ENCODE measurements around the gene PANX2.

The PANX2 gene

DNA sequence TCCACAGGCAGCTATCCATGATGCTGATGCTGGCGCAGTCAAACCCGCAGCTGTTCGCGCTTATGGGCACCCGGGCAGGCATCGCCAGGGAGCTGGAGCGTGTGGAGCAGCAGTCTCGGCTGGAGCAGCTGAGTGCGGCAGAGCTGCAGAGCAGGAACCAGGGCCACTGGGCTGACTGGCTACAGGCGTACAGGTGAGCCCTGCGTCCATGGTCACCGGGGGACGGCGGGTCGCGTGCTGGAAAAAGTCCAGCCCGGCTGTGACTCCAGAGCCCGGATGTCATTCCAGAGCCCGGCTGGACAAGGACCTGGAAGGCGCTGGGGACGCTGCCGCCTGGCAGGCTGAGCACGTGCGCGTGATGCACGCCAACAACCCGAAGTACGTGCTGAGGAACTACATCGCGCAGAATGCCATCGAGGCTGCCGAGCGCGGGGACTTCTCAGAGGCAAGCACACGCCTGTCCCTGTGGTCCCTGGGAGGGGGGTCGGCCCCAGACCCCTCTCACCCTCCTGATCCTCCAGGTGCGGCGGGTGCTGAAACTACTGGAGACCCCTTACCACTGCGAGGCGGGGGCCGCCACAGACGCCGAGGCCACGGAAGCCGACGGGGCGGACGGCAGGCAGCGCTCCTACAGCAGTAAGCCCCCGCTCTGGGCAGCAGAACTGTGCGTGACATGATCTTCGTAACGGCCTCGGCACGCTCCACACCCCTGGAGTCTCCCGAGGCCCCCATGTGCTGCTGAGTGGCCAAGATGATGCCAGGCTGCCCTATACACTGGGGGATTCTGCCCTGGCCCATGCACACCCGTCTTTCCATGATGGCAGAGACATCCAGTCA, 46.4 kb downstream of the PANX2 start:
- no peak for DNase-seq

GRCh38 chr22:50217543-50218152, 47.1 kb downstream of the PANX2 start:
- no peak for DNase-seq

DNA sequence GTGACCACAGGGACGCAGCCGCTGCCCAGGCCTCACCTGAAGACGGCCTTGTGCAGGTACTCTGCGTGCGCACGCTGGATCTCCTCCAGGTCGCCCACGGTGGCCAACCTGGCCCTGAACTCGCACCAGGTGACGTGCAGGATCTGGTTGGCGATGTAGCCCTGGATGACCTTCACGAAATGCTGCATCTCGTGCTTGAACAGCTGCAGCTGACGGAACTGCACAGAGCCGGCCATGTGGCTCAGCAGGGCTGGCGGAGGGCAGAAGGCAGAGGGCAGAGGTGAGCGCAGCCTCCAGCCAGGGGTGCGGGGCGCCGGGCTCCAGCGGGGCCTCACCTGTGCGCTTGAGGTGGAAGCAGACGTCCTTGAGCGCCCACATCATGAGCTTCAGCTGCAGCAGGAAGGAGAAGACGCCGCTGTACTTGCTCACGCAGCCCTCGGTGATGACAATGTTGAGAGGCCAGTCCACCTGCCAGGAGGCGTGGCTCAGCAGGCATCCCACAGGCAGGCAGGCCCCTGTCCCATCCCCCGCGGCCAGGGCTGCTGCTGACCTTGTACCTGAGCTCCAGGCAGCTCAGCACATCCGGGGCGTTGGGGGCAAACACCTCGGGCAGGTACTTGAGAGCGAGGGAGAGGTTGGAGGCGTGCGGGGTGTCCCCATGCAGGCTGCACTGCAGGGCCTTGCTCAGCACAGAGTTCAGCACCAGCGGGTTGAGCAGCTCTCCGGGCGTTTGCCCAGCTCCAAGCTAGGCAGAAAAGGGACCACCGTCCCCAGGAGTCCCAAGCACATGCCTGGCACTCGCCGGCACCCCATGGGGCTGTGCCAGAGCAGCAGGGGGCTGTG, 47.8 kb downstream of the PANX2 start:
- no peak for DNase-seq

GRCh38 chr22:50218996-50219727, 48.6 kb downstream of the PANX2 start:
- peak; percentile 70 for DNase-seq

DNA sequence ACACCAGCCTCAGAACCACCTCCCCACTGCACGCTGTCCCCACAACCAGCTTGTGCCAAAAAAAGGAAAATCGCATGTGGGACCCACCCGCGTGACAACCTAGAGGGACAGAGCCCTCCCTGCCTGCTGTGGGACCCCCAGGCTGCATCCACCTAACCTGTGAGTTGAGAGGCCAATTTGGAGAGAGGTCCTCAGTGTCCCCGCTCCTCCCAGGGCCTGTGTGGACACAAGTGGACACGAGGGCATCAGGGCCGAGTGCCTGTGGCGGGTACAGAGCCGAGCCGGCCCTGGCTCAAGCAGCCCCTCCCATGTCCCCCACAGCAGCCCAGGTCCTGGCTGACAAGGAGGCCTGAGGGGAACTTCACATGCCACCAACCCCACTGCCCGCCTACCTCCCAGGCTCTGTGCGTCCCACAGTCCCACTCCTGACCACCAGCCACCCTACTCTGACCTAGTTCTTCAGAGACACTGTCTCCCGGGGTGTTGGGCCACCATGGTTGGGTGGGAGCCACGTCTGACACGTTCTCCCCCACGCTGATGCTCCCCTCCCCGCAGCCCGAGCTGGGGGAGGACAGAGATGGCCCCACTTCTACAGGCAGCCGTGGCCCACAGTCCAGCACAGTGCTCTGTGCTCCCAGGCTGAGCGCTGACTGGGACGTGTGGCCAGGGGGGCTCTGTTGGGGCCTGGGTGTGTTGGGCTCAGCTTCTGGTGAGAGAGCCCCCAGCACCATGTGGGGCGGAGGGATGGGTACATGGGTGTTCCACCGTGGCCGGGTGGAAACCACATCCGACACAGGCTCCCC, 49.5 kb downstream of the PANX2 start:
- no peak for DNase-seq

GRCh38 chr22:50220603-50221409, 50.3 kb downstream of the PANX2 start:
- no peak for DNase-seq

DNA sequence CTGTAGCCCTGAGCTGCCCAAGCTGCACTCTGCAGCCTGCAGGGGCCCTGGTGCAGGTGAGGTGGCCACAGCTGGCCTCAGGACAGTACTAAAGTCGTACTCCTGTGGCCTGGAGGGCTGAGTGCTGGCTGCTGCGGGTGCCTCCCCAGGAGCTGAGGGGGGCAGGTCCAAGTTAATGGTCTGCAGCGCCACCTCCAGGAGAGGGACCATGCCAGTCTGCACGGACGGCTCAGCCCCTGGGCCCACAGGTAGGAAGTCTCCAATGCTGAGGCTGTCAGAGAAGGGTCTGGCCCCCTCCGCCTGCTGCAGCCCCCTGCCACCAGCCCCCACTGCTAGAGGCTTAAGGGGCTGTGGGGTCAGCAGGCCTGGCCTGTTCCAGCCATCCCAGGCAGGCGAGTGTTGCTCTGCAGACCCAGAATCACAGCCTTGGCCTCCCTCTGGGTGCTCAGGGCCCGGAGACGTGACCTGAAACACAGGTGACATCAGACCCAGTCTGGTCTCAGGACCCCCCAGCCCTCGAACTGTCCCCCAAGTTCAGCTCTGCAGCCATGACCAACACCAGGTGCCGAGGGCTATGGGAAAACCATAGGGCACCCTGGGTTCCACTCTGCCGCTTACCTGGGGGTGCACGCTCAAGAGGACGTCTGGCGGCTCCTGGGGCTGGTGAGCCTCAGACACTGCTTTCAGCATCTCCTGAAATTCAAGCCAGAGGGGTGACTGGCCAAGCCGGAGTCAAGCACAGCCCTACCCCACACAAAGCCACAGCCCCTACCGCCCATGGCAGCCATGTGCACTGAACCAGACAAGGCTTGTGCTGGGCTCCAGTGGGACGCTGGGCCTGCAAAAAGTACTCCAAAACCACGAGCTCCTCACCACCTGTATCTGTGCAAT, 51.1 kb downstream of the PANX2 start:
- no peak for DNase-seq

GRCh38 chr22:50222508-50222907, 52.0 kb downstream of the PANX2 start:
- DNase-seq: no peak

DNA sequence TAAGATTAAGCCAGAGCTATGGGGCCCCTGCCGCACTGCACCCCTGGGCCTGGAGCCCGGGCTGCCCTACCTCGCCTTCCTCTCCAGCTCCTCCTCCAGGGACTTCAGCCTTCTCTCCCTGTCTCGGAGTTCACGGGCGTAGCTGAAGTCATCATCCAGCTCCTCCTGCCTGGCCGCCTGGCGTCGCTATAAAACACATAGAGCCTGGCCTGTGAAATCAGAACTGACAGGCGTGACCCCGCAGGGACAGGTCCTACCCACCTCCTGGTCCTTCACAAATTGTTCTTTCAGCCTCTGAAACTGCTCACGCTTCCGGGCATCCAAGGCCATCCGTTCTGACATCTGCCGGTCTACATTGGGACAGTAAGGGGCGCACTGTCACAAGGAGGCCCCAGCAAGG, 53.5 kb downstream of the PANX2 start:
- DNase-seq: no peak

DNA sequence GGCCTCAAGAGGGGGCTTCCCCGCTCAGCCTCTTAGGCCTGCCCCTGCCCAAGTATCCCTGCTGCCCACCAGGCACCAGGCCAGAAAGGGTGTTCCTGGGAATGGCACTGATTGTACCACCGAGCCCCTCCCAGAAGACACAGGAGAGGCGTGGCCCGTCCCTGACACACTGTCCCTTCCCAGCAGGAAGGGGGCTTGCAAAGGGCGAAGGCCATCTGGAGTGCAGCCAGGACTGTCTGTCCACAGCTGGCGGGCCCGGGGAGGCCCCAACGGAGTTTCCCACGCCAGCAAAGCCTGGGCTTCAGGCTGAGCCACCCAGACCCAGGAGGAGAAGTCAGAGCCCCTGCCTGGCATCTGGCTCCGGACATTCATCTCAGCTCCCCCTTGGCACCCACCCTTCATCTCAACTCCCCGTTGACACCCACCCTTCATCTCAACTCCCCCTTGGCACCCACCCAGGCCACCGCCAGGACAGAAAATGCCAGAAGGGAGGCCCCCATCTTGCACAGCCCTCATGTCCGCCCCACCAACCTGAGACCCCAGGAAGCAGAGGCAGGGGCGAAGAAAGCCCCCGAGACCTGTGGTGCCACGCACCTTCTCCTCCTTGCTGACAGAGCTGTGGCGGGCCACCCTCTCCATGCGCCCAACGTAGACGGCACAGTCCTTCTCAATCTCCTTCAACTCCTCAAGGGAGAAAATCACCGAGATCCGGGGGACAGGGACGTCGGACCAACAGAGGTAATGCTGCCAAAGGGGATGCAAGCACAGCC, 54.9 kb downstream of the PANX2 start:
- no peak for DNase-seq

DNA sequence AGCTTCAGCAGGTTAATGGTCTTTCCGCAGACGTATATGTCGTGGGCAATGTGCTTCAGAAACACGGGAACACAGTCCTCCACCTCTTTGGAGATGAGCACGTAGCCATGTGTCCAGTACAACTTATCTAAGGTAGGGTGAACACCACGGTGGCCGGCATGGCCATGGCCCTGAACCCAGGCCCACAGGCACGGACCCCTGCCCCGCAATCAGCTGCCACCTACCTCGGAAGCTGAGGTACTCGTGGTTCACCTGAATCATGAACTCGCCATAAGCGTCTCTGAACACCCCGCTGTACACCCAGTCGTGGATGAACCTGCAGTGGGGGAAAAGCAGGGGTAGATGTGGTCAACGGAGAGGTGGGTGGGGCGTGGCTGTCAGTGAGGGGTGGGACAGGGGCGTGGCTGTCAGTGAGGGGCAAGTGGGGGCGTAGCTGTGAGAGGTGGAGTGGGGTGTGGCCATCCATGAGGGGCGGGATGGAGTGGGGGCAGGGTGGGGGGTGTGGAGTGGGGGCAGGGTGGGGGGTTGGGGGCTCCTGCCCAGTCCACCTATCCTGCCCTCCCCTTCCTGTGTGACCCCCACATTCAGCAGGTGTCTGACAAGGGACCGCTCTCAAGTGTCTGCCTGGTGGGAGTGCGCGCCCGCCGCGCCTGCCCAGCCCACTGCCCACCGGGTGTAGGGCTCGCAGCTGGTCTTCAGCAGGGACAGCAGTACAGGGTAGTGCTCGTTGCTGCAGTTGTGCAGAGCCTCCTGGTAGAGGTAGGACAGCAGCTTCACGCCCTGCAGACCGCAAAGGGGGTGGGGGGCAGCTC, 55.7 kb downstream of the PANX2 start:
- DNase-seq: no peak

DNA sequence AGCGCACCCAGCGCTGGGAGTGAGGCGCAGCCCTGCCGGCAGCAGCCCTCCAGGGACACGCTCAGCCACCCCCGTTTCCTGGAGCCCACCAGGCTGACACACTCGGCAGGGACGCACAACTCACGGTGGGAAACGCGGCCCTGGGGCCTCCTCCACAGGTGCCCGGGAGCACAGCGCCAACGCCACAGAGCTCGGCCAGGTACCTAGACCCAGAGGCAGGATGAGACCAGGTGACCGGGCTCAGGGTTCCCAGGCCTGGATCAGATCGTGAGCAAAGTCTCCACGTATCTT, 56.3 kb downstream of the PANX2 start:
- no peak for DNase-seq

GRCh38 chr22:50227579-50228215, 57.2 kb downstream of the PANX2 start:
- no peak for DNase-seq

DNA sequence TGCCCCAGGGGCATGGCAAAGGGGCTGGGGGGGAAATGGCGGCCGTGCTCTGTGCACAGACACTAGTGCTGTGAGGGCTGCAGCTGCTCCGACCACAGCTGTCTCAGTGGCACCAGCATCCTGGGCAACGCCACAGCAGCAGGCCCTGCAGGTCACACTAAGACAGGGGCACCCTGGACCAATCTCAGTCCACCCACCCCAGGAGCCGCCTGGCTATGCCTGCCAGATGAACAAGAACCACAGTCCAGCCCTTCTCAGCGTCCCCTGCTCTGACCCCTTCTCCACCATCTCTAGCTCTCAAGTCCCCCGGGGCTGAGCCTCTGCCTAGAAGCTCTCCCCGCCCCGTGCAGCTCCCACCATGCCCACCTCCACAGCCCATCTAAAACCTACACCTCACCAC, 57.8 kb downstream of the PANX2 start:
- no peak for DNase-seq

DNA sequence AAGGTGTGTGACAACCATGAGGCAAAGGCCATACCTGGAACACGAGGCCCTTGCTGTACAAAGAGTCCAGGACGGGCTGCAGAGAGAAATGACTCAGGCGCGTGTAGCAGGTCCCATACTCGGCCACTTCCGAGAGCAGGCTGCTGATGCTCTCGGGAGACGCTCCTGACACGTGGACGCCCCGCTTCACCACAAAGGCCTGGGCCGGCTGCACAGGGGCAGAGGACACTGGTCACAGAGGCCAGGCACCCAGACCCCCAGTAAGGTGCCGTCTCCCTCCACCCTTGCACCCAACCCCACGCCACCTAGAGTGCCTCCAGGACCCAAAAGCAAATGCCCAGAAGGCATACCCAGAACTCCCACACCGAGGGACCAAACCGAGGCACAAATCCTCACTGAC, 58.8 kb downstream of the PANX2 start:
- DNase-seq: no peak

All from NCI-H69 (cell line).